ENCODE results near the gene ABHD2.
"Not testable (repeated sequence)": the region's sequence is repeated elsewhere in the genome, so short reads cannot be mapped to it uniquely, and the experiment has no call there.

ABHD2 gene

GRCh38 chr15:89141159-89141558 lies 52.9 kb downstream of the ABHD2 start:
- DNase-seq, result not testable (repeated sequence)

DNA sequence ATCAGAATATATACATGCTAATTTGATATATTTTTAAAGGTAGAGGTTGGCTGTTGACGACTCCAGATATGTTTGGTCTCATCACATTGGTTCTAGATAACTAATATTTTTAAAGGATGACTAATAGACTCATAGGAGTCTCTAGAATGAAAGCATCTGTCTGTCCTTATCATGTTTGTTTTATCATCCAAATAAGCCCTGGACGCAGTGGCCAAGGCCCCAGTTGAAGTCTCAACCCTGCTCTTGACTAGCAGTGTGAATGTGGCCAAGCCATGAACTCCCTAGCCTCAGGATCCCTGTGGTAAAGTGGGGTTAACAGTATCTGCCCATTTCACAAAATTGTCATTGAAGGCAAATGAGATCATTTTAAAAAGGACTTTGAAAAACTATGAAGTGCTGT lies 53.6 kb downstream of the ABHD2 start:
- no peak for DNase-seq

DNA sequence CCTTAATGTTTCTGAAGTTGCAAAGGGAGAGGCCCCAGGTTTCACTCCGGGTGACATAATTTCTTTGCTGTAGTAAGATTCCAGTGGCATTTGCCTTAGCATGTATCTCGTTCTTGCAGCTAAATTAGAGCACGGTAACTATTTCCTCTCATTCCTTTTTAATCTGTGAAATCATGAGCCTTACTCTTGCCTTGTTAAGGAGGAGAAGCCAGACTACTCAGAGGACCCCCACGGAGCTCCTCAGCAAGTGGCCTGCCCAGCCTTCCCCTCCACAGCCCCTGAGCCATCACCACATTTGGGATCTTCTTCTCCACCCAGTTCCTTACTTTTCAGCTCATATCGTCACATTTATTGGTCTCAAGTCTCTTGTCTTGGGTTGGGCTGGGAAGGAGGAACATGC lies 54.2 kb downstream of the ABHD2 start:
- no peak for DNase-seq

DNA sequence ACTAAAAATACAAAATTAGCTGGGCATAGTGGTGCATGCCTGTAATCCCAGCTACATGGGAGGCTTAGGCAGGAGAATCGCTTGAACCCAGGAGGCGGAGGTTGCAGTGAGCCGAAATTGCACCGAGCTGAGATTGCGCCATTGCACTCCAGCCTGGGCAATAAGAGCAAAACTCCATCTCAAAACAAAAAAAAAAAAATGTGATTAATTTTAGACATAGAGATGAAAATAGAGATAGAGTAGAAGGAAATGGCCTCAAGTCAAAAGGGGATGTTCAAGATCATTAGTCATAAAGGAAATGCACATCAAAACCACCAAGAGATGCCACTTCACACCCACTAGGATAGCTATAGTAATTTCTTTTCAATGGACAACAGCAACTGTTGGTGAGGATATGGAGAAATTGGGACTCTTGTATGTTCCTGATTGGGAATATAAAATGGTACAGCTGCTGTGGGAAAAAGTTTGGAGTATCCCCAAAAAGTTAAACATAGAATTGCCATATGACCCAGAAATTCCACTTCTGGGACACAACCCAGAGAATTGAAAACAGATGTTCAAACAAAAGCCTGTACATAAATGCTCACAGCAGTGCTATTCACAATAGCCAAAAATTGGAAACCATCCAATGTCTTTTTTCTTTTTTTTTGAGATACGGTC lies 55.4 kb downstream of the ABHD2 start:
- no peak for DNase-seq

DNA sequence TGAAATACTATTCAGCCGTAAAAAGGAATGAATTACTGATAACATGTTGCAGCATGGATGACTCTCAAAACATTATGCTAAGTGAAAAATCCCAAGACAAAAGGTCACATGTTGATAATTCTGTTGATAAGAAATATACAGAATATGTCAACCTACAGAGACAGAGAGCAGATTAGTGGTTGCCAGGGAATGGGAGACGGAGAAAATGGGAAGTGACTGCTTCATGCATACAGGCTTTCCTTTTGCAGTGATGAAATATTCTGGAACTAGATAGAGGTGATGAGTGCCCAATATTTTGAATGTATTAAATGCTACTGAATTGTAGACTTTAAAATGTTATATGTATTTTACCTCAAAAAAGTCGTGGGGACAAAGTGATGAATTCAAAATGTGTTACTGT lies 56.2 kb downstream of the ABHD2 start:
- DNase-seq, result no peak

DNA sequence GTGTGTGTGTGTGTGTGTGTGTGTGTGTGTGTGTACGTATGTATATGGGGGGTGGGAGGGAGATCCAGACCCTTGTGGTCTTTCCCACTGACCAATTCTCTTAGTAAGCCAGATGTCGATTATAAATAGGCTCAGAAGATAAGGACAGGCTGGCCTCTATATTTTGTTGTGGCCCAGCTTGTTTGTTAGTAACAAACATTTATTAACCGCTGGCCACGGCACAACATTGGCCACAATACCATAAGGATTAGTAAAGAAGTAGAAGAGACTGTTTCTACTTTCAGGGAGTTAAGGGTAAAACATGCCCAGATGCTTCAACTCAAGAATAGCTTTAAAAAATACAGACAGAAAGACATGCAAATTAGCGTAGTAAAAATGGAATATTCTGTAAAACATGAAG lies 58.1 kb downstream of the ABHD2 start:
- no peak for DNase-seq

- DNase-seq, result no peak
Observed at GRCh38 chr15:89148126-89148525, 59.9 kb downstream of the ABHD2 start.

- no peak for DNase-seq
Observed at GRCh38 chr15:89149501-89150101, 61.3 kb downstream of the ABHD2 start.

GRCh38 chr15:89150287-89150686 lies 62.0 kb downstream of the ABHD2 start:
- DNase-seq, result no peak

- no peak for DNase-seq
Observed at GRCh38 chr15:89150762-89151664, 62.8 kb downstream of the ABHD2 start.

DNA sequence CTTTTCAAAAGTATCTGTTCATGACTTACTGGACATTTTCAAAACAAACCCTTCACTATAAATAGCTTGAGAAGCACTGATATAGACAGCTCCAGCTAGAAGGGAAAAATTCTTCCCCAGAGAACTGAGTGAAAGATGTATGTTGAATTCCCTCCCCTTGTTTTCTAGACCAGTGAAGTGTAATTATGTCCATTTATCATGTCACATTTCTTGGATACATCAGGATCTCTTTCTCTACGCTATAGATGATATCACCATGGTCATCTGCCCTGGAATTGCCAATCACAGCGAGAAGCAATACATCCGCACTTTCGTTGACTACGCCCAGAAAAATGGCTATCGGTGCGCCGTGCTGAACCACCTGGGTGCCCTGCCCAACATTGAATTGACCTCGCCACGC lies 66.9 kb downstream of the ABHD2 start:
- DNase-seq, result no peak

- DNase-seq, result no peak
Observed at GRCh38 chr15:89155656-89156055, 67.4 kb downstream of the ABHD2 start.

DNA sequence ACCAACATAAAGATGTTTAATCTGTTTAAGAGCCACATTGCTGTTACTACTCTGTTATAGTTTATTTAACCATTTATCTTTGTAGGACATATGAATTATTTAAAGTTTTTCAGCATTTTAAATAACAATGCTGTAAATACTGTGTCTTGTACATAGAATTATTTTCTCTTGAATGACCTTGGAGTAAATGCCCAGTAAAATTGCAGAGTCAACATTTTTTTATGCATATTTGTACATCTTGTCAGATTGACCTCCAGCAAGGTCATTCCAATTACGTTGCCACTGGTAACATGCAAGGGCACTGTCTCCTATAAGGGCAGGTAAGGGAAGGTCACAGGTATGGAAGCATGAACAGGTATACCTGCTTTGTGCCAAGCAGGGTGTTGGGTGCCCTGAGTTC lies 68.8 kb downstream of the ABHD2 start:
- DNase-seq, result no peak

GRCh38 chr15:89157918-89158564 lies 69.8 kb downstream of the ABHD2 start:
- DNase-seq, result no peak

- no peak for DNase-seq
Observed at GRCh38 chr15:89161666-89162065, 73.4 kb downstream of the ABHD2 start.

- DNase-seq, result no peak
Observed at GRCh38 chr15:89163271-89164055, 75.2 kb downstream of the ABHD2 start.

- no peak for DNase-seq
Observed at GRCh38 chr15:89164712-89165211, 76.5 kb downstream of the ABHD2 start.

DNA sequence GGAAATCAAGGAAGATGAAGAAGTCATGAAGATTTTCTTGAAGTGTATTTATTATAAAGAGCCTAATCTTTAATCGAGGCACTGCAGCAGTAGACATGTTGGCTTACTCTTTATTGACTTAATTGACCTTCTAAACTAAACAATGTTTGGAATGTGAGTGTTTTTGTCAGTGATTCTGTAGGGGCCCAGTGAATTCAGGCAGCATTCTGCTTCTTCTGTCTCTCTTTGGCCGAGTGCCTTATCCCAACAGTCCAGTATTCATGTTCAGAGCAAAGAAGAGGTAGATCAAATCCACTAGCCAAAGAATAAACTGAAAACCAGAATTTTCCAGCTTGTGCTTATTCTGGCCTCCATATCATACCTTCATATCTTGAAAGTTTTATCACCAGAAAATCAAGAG lies 77.4 kb downstream of the ABHD2 start:
- no peak for DNase-seq

- peak; percentile 21 for DNase-seq
Observed at GRCh38 chr15:89167267-89168176, 79.3 kb downstream of the ABHD2 start.

DNA sequence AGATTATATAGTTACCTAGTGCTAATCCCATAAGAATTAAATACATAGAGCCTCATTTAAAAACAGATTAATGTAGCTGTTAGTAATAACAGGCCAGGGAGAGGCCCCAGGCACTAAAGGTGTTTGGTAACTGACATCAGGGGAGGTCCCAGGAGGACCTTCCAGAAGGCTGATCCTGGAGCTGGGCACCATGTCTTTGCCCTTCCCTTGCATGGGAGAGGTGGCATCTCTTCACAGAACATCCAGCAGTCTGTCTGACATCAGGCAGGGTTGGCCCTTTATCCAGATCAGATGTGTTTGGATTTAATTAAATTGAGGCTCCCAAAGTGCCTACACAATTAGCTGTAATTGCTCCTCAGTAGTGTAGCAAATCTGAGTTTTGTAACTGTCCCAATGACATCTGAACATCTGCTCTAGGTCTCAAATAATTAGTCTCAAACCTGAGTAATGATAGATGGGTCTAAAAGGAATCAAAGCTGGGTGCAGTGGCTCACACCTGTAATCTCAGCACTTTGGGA lies 80.1 kb downstream of the ABHD2 start:
- DNase-seq, result no peak

GRCh38 chr15:89170364-89170763 lies 82.1 kb downstream of the ABHD2 start:
- no peak for DNase-seq

Data from CD4-positive, alpha-beta T cell treated with Interleukin-15 for 1 hour (primary cell).